ENCODE measurements around the gene PSPH.

The PSPH gene

DNA sequence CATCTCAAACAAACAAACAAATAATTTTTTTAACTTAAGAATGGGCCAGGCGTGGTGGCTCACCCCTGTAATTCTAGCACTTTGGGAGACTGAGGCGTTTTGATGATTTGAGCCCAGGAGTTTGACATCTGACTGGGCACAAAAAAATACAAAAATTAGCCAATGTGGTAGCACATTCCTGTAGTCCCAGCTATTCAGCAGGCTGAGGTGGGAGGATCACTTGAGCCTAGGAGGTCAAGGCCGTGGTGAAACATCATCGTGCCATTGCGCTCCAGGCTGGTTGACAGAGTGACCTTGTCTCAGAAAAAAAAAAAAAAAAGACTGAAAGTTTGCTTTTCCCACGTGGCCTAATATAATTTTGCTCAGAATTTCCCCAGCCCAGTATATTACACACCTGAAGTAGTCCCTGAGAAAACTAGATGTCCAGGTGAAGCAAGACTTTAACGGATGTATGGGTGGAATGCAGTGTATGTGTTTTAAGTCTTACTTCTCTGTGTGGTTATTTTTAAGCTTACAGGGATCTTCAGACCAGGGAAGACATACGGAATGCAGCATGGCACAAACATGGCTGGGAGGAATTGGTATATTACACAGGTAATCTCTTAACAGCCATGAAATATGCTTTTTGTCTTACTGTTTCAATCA is 54.3 kb downstream of the PSPH start:
- no peak for DNase-seq

DNA sequence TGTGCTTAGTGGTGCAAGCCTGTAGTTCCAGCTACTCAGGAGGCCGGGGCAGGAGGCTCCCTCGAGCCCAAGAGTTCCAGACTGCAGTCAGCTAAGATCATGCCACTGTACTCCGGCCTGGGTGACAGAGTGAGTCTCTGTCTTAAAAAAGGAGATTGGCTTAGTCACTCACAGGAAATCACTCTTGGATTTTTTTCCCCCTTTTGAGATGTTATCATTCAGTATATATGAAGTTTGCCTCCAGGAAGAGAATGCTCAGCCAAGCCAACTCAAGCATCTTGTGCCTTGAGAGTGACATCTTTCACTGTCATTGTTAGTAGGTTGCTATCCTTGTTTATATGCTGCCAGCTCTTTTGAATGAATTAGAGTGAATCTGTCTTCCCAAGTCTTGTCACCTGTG is 58.9 kb downstream of the PSPH start:
- DNase-seq = no peak

DNA sequence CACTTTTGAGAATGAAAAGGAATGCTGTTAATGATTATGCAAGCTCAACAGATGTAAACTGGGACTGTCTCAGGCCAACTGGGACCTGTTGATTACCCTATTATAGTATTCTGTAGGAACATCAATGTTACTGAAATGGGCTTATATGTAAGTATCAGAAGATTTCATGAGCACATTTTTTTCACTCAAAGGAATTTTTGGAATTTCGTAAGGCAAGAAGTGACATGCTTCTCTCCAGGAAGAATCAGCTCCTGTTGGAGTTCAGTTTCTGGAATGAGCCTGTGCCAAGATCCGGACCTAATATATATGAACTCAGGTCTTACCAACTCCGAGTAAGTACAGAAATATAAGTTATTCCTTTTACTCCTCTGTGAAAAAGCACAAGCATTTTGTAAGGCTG is 67.7 kb downstream of the PSPH start:
- no peak for DNase-seq

DNA sequence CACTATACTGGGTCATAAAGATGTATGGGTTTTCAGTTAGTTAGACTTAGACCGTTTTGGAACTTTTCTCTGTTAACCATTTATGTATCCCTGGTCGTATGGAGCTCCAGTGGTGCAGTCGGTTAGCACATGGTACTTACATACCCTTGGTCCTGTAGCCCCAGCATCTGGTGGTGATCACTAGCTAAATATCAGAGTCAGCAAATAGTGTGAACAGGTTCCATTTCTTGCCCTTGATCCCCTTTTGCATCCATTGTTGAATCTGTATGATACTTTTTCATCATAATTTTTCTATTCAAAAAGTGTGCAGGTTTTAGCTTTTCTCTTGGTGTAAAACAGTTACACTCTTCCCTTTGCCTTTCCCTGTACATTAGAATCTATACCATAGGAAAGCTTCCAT is 71.0 kb downstream of the PSPH start:
- no peak for DNase-seq

DNA sequence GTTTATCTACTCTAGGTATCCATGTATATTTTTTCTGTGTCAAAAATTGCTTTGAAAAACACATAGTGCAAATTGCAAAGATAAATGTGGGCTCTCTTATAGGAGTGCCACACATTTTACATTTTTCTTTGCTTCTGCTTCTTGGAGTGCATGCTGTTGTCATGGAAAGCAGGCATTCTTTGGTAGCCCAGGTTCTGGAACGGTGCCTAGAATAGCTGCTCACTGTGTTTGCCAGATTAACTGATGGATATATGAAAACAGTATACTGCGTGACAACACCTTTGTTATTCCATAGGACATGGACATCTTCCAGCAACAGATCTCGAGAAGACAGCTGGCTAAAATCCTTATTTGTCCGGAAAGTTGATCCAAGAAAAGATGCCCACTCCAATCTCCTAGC is 73.4 kb downstream of the PSPH start:
- DNase-seq = no peak

DNA sequence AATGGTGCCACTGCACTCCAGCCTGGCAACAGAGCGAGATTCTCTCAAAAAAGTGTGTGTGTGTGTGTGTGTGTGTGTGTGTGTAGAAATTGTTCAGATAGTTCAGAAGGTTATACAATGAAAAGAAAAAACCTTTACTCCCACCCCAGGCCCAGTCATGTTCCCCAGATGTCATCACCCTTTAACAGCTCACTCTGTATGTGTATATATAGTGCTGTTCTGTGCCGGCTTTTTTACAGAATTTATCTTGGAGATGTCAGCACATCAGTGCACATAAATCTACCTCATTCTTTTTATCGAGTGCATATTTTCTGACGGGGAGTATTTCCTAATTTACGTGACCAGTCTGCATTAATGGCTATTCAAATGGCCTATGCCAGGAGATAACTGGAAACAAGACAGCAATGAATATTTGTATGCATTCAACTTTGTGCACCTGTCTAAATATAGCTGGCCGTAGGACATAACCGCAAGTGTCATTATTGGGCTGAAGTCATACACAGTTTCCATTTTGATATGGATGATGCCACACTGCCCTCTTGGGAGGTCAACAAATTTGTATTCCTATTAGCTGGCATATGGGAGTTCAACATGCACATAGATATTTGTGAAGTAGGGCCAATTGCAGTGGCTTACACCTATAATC is 75.1 kb downstream of the PSPH start:
- no peak for DNase-seq

DNA sequence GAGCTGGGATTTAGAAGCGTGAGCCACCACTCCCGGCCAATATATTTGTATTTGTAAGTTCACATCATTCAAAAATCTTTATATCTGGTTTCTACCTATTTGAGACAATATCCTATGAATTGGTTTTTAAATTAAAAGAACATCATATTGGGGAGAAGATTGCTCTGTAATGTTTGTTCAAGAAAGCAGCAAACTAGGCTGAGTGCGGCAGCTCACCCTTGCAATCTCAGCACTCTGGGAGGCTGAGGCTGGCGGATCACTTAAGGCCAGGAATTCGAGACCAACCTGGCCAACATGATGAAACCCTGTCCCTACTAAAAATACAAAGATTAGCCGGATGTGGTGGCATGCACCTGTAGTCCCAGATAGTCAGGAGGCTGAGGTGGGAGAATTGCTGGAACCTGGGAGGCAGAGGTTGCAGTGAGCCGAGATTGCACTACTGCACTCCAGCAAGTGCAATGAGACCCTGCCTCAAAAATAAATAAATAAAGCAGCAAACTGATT is 77.4 kb downstream of the PSPH start:
- DNase-seq = no peak

DNA sequence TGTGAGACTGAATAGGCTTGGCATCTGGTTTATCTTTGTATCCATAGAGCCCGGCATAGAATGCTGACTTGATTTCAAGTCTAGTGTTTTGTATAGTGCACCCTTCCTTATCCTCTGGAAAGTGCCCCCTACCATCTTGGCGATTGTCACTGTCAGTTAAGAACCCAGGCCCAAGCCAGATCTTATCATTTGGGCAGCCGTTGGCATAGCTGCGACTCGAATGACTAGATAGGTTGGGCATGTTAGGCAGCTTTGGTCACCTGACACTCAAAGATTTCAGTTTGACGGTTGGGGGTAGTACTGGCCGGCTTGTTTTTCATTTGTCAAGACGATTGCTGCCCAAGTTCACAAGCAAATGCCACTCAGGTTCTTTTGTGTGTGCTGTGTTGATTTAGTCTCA is 80.3 kb downstream of the PSPH start:
- DNase-seq = no peak

DNA sequence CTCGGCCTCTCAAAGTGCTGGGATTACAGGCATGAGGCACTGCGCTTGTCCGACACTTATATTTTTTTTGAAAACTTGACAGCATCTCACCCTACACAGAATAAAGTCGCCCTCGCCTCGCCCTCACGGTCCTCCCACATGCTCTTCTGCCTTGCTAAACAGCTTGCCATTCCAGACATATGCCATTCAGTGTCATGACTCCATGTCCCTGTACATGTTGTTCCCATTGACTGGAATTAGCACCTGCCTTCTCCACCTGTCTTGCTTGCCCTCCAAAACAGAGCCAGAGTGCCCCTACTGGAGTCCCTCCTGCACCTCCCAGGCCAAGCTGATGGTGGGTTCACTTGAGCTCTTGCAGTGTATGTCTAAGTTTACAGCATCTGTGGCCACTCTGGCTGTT is 80.7 kb downstream of the PSPH start:
- no peak for DNase-seq

DNA sequence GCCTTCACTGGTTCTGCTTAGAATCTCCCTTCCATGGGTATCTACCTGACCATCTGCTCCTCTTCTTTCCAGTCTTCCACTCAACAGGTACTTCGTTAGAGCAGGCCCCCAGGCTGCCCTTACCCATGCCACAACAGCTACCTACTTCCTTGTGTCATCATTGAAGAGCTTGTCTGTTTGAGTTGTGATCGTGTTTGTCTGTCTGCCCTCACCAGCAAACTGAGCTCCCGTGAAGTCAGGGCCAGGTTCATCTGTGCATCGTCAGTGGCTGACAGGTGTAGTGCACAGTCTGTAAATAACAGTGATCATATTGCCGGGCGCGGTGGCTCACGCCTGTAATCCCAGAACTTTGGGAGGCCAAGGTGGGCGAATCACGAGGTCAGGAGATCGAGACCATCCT is 81.9 kb downstream of the PSPH start:
- DNase-seq = no peak

DNA sequence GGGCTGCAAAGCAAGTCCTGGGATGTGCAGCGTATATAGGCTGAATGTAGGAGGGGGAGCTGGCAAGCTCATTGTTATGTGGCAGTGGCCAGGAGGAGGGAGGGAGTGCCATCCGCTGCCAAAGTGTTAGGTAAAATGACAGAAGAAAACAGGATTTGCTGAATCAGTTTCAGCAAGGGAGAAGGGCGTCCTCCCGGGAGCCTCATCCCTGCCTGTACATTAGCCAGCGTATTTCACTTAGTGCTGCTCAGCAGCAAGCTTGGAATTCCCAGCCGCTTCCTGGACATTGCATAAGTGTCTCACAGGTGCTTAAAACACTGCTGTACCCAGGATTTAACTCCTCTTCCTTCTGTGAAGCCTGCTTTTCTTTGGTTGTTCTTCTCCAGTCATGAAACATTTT is 84.4 kb downstream of the PSPH start:
- no peak for DNase-seq

DNA sequence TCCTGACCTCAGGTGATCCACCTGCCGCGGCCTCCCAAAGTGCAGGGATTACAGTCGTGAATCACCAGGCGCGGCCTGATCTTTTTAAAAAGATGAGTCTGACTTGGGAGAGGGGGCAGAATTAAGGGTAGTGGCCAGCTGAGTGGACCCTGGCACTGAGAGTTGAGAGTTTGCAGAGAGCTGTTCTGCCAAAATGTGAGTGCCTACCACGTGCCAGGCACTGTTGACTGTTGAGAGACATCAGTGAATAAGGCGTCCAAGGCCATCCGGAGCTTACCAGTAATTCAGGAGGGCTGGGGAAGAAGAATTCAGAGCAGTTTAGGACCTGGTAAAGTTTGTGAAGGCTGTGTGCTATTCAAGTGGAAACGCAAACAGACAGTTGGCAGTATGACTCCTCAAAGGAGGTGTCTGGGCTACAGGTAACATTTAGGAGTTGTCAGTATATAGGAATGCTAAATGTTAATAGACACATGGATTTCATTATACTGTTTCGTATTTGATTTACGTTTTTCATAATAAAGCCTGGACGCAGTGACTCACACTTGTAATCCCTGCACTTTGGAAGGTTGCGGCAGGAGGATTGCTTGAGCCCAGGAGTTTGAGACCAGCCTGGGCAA is 85.3 kb downstream of the PSPH start:
- DNase-seq = no peak

DNA sequence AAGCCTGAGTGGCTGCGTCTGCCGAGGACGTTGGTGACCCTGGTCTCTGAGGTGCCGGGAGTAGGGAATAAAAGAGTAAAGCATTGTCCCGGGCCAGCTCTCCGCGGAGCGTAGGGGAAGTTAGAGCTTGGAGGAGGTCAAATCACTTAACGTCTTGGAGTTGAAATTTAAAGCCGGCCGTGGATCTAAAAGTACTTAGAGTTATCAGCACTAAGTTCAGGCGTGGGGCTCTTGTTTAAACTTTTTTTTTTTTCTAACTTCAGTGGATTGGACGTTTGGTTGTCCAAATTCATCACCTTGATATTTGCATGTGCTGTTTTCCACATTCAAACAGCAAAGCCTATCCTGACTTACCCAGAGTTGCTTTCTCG is 86.2 kb downstream of the PSPH start:
- peak; percentile 52 for DNase-seq

DNA sequence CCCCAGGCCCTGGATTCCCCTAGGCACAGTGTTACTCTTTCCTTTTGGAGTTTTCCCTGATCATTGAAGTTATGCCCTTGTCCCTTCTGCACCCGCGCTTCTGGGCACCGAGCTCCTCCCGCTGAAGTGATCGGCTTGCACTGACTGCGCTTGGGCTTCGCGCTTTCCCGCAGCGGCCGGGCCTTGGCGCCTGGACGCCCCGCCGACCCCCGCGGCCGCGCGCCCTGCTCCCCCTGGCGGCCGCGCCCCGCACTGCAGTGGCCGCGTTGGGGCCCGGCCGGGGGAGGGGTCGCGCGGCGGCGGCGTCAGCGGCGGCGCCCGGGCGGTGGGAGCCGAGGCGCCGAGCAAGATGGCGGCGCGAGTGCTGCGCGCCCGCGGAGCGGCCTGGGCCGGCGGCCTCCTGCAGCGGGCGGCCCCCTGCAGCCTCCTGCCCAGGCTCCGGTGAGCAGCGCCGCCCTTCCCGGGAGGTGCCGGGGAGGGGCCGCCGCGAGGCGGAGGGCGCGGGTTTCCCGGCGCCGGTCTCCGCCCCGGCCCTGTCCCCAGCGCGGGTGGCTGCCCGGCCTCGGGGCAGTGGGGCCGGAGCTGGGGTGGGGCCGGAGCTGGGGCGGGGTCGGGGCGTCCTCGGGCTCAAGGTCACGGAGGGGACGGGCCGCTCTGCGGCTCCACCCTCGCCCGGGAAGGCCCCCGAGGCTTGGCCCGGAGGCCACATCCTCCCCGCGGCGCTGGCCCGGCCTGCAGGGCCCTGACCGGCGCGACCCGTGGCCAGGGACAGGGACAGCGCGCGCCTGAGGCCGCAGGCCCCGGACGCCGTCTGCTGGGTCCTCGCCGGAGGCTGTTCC is 86.8 kb downstream of the PSPH start, which contains the start of gene NIPSNAP2:
NIPSNAP2 (plus strand) TSS at position 325 of the 839 bp plus-strand sequence; CDS start at position 350, 25 bp downstream.
- peak; percentile 23 for DNase-seq

DNA sequence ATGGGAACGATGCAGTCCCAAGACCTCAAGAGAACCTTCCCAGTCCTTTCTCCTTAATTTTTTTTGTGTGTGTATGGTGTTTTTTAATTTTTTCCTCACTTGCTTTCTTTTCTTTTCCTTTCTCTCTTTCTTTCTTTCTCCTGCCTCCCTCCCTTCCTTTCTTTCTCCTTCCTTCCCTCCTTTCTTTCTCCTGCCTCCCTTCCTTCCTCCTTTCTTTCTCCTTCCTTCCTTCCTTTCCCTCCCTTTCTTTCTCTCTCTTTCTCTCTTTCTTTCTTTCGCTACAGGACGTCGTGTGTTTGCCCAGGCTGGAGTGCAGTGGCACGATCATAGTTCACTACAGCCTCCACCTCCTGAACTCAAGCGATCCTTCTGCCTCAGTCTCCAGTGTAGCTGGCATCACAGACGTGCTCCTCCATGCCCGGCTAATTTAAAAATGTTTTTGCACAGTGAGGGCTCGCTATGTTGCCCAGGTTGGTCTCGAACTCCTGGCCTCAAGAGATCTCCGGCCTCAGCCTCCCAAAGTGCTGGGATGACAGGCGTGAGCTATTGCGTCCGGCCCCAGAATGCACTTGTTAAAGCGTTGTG is 87.6 kb downstream of the PSPH start:
- DNase-seq = no peak

DNA sequence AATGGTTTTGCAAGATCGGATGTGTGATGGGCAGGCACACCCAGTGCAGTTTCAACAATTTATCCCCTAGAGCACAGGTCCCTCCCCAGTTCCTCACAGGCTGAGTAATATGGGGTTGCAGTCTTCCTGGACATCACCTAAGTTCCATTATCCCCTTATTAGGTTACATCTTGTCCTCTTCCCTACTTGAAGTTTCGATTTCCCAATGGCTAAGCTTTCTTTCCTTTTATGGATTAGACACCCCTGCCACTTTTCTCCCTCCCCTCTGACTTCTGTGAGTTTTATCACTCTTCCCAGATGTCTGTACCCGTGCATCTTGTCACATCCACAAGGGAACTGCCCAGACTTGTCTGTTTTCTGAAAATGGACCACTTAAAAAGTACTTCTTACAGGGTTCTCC is 89.2 kb downstream of the PSPH start:
- no peak for DNase-seq

Measured in GF-D8 (cell line).